Measurements from ENCODE around the gene GHITM.

The GHITM gene

DNA sequence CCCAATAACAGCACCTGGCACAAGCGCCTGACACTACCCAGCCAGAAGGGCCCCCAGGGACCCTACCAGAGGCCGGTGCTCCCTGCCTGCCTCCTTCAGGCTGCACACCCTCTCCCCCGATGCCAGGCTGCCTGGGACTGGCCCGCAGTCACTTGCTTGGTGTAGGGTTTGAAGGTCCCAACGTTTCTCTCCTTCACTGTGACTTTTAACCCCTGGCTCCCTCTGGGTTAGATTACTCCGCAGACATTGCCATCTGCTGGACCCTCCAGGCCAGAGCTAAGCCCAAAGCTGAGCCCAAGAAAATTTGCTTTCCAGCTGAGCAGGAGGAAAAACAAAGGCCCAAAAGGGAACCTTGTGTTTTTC, 61.9 kb downstream of the GHITM start:
- no peak for DNase-seq (ENCODE audit: low spot score)

DNA sequence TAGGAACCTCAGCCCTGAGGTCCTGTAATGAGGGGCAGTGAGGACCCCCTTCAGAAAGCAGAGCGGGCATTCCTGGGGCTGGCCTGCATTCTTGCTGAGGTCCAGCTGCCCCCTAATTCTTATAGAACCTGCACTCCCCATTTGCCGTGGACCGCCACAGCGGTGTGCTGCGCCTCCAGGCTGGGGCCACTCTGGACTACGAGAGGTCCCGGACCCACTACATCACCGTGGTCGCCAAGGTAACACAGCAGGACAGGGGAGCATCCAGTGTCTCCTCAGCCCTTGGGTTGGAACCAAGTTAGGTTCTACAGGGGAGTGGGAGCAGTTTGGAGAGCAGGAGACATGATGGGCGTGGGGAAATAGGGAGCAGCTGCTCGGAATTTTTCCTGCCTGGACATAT, 62.4 kb downstream of the GHITM start:
- no peak for DNase-seq (ENCODE audit: low spot score)

DNA sequence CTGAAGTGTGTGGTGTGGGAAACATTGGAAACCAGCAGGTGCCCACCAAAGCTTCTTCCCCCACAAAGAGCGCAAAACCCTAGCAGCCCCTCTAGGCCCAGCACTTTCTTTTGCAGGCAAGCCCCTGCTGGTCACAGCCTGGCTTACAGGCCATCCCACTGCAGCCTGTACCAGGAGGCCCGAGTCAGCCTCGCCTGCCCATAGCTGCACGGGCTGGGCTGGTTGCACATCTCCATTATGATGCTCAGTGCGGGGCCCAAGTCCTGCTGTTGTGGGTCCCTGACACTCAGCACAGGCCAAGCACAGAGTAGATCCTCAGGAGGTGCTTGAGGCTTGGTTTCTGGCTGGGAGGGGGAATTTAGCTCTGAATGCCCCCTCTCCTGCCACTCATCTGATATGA, 63.0 kb downstream of the GHITM start:
- no peak for DNase-seq (ENCODE audit: low spot score)

Measured in AG08396 (cell line).